Stimulated activated CD4-positive, alpha-beta T cell treated with anti-CD3 and anti-CD28 coated beads, Interleukin-15, amount 100 ng/mL, for 48 hours (primary cell): ENCODE data around the gene NT5E.
A peak's percentile ranks its signal among the peaks of the same experiment; 100 is the strongest.

ENCODE experiments used
- DNase-seq, 2 donors: peaks; one replicate each; pipeline ENCODE4 v3.0.0-alpha.2; 2020; ENCODE audit warnings: low read depth in 2 of 2

Gene NT5E

DNA sequence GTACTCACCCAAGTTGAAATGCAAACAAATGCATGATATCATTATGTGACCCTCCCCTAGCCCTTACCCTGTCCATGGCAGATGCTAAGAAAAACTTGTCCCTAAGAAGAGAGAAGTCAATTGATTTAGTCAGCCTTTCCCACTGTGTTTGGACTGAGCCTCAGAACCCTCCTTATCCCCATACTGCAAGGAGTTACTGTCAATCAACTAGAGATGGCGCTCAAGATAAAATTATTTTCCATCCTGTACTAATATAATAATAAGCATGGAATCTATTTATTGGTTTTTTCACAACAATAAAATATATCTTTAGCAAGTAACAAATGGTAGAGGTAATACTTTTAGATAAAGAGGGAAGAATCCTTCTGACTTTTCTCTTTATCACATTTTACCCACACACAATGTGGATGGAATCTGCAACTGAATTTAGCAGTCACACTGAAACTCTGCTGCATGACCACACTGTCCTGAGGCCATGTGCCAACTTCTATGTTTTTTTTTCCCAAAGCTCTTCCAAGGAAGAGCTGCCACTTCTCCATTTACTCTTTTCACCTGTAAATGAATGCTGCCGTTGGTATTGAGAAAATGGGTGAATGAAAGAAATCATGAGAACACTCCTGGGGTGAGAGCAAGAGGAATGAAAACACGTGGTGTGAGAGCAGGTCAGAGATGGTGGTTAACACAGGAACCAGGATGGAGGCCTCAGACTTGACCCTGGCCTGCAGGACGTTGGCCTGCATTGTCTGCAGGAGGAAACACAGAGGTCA is 10.5 kb downstream of the NT5E start:
- no peak for DNase-seq

GRCh38 chr6:85460921-85461797 is 11.3 kb downstream of the NT5E start:
- DNase-seq = peak; percentile 19 to 34

DNA sequence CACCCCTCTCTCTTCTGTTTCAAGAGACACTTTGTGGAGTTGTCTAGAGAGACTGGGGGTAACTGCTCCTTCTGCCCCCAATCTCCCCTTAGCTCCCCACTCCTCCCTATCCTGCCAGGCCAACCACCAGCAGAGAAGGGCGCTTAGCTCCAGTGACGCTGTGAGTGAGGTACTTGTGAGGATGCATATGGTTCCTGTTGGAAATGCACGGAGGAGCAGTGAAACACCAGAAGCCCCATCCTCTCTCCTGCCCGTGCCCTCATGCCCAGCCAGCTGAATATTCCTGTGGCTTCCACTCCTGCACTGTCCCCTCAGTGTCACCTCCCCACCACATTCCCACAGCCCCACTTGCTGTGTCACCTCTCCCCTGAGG is 11.9 kb downstream of the NT5E start:
- DNase-seq = no peak

DNA sequence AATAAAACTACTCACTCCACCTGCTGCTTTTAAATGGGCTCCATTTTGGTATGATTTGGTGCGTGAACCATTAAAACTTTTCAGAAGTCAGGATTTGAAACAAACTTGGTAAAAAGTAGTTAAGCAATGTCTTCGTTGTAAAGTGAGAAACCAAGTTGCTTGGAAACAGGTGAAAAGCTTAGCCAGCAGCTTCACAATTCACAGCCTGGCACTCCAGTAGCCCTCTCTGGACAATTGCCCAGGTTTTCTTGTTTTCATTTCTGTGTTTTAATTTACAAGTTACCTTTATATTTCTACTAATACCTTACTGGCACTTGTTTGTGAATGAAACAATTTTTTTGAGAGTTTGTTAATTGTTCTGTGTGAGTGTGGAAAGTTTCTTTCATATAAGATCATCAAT is 12.8 kb downstream of the NT5E start:
- no peak for DNase-seq

DNA sequence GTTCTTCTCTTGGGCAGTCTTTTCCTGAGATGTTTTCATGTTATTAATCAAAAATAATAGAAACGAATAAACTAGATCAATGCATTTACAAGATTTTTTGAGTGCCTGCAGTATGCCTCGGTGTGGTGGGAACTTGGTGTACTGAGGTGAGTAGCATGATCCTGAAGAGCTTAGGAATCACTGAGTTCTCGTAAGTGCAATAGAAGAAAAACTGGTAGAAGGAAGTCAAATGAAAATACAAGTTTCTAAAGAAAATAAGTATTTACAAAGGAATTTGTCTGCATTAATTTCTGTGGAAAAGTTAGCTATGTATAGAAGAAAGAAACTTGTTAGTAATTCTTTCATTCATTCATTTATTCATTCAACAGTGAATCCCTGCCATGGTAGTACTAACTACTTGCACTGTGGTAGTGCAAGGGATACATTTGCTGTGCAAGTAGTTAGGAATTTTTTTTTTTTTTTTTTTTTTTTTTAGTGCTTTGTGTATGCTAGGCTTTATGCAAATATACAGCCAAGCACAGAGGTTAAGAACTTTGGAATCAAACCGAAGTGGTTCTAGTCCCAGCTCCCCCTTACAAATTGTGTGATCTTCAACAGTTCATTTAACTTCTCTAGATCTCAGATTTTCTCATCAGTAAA is 13.9 kb downstream of the NT5E start:
- no peak for DNase-seq

DNA sequence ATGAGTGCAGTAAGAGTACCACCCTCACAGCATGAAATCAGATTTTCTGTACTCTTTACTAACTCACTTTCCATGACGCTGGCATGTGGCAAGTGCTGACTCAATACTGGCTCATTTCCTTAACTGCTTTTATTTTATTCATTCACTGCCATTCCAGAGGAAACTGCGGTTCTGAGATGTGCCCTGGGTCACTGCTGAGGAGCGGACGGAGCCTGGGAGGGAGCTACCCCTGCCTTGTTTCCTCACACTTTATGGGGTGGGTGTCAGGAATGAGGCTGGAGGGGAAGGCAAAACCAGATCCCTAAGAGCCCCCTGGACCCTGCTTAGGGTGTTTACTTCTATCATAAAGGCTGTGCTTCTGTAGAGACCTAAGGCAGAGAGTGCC is 14.4 kb downstream of the NT5E start:
- DNase-seq = peak; percentile 35 to 37

- peak in 1 of 2 donors; percentile 40 for DNase-seq
These were observed 14.9 kb downstream of the NT5E start for GRCh38 chr6:85464722-85465150.

DNA sequence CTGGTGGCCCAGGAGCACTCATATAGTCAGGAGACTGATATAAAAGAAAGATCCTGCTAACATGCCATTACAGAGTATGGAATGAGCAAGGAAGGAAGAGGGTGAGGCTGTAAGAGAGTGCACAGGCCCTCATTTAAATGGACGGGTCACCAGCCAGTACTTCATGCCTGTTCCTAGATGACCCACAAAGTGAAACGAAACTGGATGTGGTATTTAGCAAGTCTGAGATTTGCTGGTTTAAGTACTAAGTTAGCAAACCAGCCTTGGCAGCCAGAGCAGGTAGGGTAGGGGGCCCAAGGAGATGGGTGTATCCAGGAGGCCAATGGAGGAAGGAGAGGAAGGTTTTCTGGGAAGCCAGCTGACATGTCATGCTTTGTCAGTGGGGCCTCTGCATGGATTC is 15.9 kb downstream of the NT5E start:
- DNase-seq = no peak

DNA sequence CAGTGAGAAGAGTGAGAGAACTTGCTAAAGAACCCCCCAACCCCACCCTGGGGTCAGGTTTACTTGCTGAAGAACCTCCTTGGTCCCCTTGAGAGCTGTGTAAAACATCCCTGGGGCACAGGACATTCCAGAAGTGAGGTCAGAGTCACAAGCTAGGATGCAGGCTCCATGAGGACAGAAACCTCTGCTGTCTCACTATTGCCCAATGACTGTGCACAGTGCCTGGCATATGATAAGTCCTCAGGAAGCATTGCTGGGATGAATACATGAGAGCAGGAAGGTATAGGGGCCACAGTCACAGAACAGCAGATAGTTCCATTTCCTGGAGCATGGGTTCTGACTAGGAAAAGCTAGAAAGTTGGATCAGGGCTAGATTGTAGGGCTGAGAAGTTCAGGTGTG is 18.4 kb downstream of the NT5E start:
- no peak for DNase-seq

GRCh38 chr6:85469276-85470022 is 19.6 kb downstream of the NT5E start:
- DNase-seq = no peak

DNA sequence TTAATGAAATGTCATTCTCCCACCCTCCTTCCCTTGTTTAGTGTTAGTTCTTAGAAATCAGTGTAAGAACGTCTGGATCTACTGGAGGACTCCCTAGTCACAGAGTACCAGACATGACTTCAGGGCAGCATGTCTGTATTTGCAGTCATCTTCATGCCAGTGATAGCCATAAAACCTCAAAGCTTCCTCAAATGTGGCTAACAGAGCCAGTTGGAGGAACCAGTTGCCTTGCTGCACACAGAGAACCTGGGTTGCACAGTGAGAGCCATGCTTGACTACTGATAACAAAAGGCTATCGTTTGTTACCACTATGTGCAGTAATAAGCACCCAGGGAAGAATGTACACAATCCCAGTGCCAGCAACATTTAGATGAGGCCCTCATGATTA is 20.1 kb downstream of the NT5E start:
- no peak for DNase-seq

DNA sequence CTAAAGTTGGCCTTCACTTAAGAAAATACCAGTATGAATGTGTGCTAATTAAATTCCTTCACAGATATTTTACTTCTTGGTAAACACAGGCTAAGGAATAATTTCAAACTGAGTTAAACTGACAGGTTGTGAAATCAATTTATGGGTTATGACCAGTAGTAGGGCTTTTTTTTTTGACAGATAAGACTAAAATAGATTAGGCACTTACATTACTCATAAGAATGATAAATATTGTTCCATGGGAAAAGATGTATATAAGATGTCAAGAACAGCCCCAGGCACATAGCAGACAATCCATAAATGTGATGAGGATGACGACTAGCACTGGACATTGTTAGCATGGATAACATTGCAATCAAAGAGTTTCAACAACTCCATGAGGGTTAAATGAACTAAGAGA is 22.9 kb downstream of the NT5E start:
- no peak for DNase-seq

DNA sequence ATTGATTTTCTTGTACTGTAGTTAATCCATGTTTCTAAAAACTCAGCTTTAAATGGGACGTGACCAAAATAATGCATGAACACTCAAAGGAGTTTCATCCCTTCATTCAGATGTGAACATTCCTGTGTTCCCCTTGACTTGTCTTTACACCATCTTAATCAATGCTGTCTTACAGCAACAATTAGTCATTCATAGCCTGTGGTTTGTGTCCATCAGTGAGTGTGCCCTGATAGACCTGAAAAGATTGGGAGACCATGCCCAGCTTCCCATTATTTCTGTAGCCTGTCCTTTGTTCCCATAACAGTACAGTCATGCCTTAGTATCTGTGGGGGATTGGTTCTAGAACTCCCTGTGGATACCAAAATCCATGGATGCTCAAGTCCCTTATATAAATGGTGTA is 23.9 kb downstream of the NT5E start:
- no peak for DNase-seq

GRCh38 chr6:85476532-85476931 is 26.6 kb downstream of the NT5E start:
- no peak for DNase-seq

GRCh38 chr6:85479208-85479607 is 29.3 kb downstream of the NT5E start:
- DNase-seq = no peak

GRCh38 chr6:85482206-85482904 is 32.5 kb downstream of the NT5E start:
- no peak for DNase-seq

DNA sequence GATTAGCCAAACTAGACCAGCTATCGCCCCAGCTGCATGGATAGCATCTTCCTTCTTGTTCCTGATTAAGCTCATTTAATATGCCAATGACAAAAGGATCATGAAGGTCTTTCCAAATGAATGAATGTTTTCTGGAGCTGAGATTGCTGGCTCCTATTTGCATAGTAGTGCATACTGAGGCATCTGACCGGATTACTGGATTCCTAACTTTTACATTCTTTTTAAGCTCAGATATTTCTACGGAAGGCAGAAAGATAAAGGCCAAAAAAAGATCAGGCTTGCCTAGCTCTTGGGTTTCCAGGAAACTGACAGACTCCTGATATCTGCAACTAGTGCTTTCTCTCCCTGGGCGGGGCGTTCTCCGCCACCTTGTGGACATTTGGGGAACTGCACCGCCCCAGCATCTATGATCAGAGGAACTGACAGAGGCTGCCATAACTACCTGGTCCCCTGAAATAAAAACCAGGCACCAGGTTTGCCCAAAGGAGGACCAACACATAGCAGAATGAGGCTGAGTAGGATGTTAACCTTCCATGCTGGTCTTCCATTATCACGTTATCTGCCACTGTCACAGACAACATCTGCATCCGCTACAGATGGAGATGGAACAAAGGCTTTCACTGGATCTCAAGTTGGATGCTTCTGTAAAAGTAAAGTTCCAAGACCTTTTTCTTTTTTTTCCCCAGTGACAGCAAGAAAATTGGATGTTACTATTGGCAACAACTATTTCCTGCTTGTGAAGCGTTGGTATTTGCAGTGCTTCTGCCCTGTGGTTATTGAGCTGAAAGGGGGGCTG is 33.2 kb downstream of the NT5E start:
- peak; percentile 47 to 67 for DNase-seq

DNA sequence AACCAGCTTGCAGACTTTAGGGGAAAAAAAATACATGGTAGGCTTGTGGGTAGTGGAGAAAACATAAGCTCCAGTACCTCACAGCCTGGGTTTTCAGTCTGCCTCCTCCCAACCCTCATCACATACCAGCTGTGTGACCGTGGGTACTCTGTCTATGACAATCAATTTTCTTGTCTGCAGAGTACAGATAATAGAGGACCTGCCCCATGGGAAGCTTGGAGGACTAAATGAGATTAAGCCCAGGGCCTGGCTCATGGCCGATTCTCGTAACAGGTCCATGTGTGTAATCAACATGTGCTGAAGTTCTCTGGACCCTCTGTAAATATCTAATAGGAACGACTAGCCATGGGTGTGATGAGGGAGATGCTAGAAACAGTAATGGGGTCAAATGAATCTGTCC is 34.0 kb downstream of the NT5E start:
- DNase-seq = no peak

DNA sequence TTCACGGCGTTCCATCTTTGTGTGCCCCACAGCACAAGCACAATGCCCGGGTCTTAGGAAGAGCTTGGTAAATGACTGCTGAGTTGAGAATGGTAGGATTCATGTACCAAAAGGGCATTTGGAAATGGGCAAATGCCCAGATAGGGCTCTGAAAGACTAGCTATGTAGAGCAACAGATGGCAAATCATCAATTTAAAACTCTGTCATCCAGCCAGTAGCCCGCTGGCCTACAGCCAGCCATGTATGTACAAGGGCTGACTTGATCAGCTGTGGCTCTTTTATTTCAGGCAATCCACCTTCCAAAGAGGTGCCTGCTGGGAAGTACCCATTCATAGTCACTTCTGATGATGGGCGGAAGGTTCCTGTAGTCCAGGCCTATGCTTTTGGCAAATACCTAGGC is 35.1 kb downstream of the NT5E start:
- no peak for DNase-seq

- no peak for DNase-seq
These were observed 40.8 kb downstream of the NT5E start for GRCh38 chr6:85490516-85491248.
